PC-9 (cell line): Measurements from ENCODE around the gene C1orf56.
A peak's percentile ranks its signal among the peaks of the same experiment; 100 is the strongest.

ENCODE experiments used
- EZH2 ChIP-seq: fragments of 200-600 bp; sonication (generic); IDR thresholded peaks from 2 replicates; pipeline ENCODE4 v1.8.0; 2017; ENCODE audit warnings: antibody characterized with exemption, low read depth
- TF ChIP-seq, protein P1 (sequence below): fragments of 200-600 bp; sonication (generic); conservative IDR thresholded peaks from 2 replicates; pipeline ENCODE4 v1.6.1; 2017; ENCODE audit warnings: mixed run types, antibody characterized with exemption, mild to moderate bottlenecking, moderate library complexity

GRCh38 chr1:151070474-151071276 is 23.1 kb downstream of the C1orf56 start, which contains the start of gene GABPB2:
- TF ChIP-seq, protein P1, sequence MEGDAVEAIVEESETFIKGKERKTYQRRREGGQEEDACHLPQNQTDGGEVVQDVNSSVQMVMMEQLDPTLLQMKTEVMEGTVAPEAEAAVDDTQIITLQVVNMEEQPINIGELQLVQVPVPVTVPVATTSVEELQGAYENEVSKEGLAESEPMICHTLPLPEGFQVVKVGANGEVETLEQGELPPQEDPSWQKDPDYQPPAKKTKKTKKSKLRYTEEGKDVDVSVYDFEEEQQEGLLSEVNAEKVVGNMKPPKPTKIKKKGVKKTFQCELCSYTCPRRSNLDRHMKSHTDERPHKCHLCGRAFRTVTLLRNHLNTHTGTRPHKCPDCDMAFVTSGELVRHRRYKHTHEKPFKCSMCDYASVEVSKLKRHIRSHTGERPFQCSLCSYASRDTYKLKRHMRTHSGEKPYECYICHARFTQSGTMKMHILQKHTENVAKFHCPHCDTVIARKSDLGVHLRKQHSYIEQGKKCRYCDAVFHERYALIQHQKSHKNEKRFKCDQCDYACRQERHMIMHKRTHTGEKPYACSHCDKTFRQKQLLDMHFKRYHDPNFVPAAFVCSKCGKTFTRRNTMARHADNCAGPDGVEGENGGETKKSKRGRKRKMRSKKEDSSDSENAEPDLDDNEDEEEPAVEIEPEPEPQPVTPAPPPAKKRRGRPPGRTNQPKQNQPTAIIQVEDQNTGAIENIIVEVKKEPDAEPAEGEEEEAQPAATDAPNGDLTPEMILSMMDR: peak; percentile 87
- TF ChIP-seq EZH2: no peak
